ENCODE measurements around the gene OR2M5. TPM values are rescaled to one million over a fixed set of nuclear protein-coding genes. Genes with fewer than 3 reads are reported as not detected.

OR2M5 gene
- polyA plus RNA-seq, 1 donor (not counting 4 experiments of a cell fraction or from before 2014, with no cell fraction given): not detected

DNA sequence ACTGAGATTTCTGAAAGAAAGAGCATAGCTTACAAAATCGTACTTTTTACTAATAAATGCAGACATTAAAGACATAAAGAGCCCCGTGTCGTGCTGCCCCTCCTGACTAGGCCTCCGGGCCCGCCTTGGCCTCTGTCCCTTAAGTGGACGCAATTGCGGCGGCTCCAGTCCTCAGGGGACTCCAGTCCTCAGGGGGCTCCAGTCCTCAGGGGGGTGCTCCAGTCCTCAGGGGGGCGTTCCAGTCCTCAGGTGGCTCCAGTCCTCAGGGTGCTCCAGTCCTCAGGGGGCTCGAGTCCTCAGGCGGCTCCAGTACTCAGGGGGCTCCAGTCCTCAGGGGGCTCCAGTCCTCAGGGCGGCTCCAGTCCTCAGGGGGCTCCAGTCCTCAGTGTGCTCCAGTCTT is 19.1 kb downstream of the OR2M5 start:
- FAIRE-seq: no peak

DNA sequence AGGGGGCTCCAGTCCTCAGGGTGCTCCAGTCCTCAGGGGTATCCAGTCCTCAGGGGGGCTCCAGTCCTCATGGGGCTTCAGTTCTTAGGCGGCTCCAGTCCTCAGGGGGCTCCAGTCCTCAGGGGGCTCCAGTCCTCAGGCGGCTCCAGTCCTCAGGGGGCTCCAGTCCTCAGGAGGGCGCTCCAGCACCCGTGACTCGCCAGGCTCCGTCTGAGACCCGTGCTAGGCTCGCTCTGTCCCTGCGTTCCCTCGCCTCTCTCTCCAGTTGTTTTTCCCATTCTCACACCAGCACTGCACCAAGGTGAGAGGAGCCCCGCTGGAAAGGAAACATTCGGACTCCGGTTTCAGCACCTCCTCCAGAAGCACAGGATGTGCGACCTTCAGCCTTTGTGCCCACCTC is 20.2 kb downstream of the OR2M5 start:
- Histone ChIP-seq H4K20me1 (ENCODE audit: control insufficient read depth, extremely low read depth, insufficient read depth, low read length) (no peaks in the 10 kb centered on the region), H3K27me3 (ENCODE audit: control insufficient read depth, extremely low read depth, insufficient read depth, low read length) (no peaks in the 10 kb centered on the region), H3K9ac (ENCODE audit: control insufficient read depth, extremely low read depth, insufficient read depth, low read length) (no peak overlapping the region), H3K27ac (ENCODE audit: control insufficient read depth, insufficient read depth, low read length) (no peak overlapping the region), H3K36me3 (ENCODE audit: control insufficient read depth in 2 of 2, extremely low read depth in 1 of 2, insufficient read depth in 2 of 2, low read length in 2 of 2) (no peaks in the 10 kb centered on the region), H3K4me2 (ENCODE audit: control insufficient read depth, extremely low read depth, insufficient read depth, low read depth, low read length) (no peak overlapping the region), H3K4me3 (ENCODE audit: control insufficient read depth in 2 of 3, extremely low read depth in 1 of 3, insufficient read depth in 2 of 3, low read depth in 1 of 3, low read length in 3 of 3) (no peak overlapping the region), H3K79me2 (ENCODE audit: control insufficient read depth, insufficient read depth, low read length) (no peaks in the 10 kb centered on the region), H3K9me1 (ENCODE audit: control insufficient read depth, extremely low read depth, insufficient read depth, low read length) (no peaks in the 10 kb centered on the region), H2AFZ (ENCODE audit: control insufficient read depth, low read length) (no peak overlapping the region), H3K4me1 (ENCODE audit: control insufficient read depth, extremely low read depth, insufficient read depth, low read length) (no peaks in the 10 kb centered on the region), H3K9me3 (ENCODE audit: control insufficient read depth, low read depth, low read length) (peaks cover 4% of the 10 kb centered on the region)
- no peak for FAIRE-seq
- TF ChIP-seq EZH2 (IDR thresholded peaks at IDR 0.05; ENCODE audit: low read length): no peak
- TF ChIP-seq, protein P1, sequence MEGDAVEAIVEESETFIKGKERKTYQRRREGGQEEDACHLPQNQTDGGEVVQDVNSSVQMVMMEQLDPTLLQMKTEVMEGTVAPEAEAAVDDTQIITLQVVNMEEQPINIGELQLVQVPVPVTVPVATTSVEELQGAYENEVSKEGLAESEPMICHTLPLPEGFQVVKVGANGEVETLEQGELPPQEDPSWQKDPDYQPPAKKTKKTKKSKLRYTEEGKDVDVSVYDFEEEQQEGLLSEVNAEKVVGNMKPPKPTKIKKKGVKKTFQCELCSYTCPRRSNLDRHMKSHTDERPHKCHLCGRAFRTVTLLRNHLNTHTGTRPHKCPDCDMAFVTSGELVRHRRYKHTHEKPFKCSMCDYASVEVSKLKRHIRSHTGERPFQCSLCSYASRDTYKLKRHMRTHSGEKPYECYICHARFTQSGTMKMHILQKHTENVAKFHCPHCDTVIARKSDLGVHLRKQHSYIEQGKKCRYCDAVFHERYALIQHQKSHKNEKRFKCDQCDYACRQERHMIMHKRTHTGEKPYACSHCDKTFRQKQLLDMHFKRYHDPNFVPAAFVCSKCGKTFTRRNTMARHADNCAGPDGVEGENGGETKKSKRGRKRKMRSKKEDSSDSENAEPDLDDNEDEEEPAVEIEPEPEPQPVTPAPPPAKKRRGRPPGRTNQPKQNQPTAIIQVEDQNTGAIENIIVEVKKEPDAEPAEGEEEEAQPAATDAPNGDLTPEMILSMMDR (optimal IDR thresholded peaks at IDR 0.05 in 1 of 3, IDR thresholded peaks at IDR 0.05 in 1 of 3, conservative IDR thresholded peaks at IDR 0.05 in 1 of 3; ENCODE audit: extremely low read depth in 1 of 3, insufficient read depth in 2 of 3, low read length in 3 of 3): no peak
- dilution Hi-C loops (cut with MboI; ENCODE audit: extremely low pct_ligation_motif_present, low sequenced_read_pairs): no loop called here
- DNase-seq (ENCODE audit: low read depth, low spot score): no peak

More for the DNA sequence above, 19.1 kb downstream of the OR2M5 start:
- no peaks in the 10 kb centered on the region for H3K27me3 ChIP-seq (ENCODE audit: control insufficient read depth, extremely low read depth, insufficient read depth, low read length)
- H3K4me2 ChIP-seq (ENCODE audit: control insufficient read depth, extremely low read depth, insufficient read depth, low read depth, low read length): no peak overlapping the region
- H3K9me3 ChIP-seq (ENCODE audit: control insufficient read depth, low read depth, low read length): peaks cover 4% of the 10 kb centered on the region
- dilution Hi-C loops (cut with MboI; ENCODE audit: extremely low pct_ligation_motif_present, low sequenced_read_pairs): no loop called here
- no peak overlapping the region for H3K27ac ChIP-seq (ENCODE audit: control insufficient read depth, insufficient read depth, low read length)
- no peaks in the 10 kb centered on the region for H3K36me3 ChIP-seq (ENCODE audit: control insufficient read depth in 2 of 2, extremely low read depth in 1 of 2, insufficient read depth in 2 of 2, low read length in 2 of 2)
- no peaks in the 10 kb centered on the region for H3K4me1 ChIP-seq (ENCODE audit: control insufficient read depth, extremely low read depth, insufficient read depth, low read length)
- no peak overlapping the region for H3K4me3 ChIP-seq (ENCODE audit: control insufficient read depth in 2 of 3, extremely low read depth in 1 of 3, insufficient read depth in 2 of 3, low read depth in 1 of 3, low read length in 3 of 3)
- H4K20me1 ChIP-seq (ENCODE audit: control insufficient read depth, extremely low read depth, insufficient read depth, low read length): no peaks in the 10 kb centered on the region
- no peaks in the 10 kb centered on the region for H3K79me2 ChIP-seq (ENCODE audit: control insufficient read depth, insufficient read depth, low read length)
- H3K9me1 ChIP-seq (ENCODE audit: control insufficient read depth, extremely low read depth, insufficient read depth, low read length): no peaks in the 10 kb centered on the region
- TF ChIP-seq EZH2 (IDR thresholded peaks at IDR 0.05; ENCODE audit: low read length): no peak
- TF ChIP-seq, protein P1 (optimal IDR thresholded peaks at IDR 0.05 in 1 of 3, IDR thresholded peaks at IDR 0.05 in 1 of 3, conservative IDR thresholded peaks at IDR 0.05 in 1 of 3; ENCODE audit: extremely low read depth in 1 of 3, insufficient read depth in 2 of 3, low read length in 3 of 3): no peak
- H3K9ac ChIP-seq (ENCODE audit: control insufficient read depth, extremely low read depth, insufficient read depth, low read length): no peak overlapping the region
- H2AFZ ChIP-seq (ENCODE audit: control insufficient read depth, low read length): no peak overlapping the region
- DNase-seq (ENCODE audit: low read depth, low spot score): no peak
